HFF-Myc (cell line): Measurements from ENCODE around the gene LRIT2.
A peak's percentile ranks its signal among the peaks of the same experiment; 100 is the strongest.

Experiments used
- DNase-seq: peaks from one replicate; pipeline ENCODE4 v3.0.0-alpha.2; 2011; ENCODE audit warnings: low read depth; ENCODE audit errors: extremely low read depth
- H3K4me3 ChIP-seq: replicated peaks from 2 replicates; pipeline ENCODE4 v1.5.1; 2011; ENCODE audit warnings: low read depth, mild to moderate bottlenecking, control low read depth, low read length
- CTCF ChIP-seq: IDR thresholded peaks from 2 replicates; pipeline ENCODE4 v1.5.1; 2012; ENCODE audit warnings: mild to moderate bottlenecking, low read depth, low read length, control low read depth; ENCODE audit errors: missing control alignments

LRIT2 gene

GRCh38 chr10:84208023-84208422, 17.3 kb downstream of the LRIT2 start:
- DNase-seq = no peak
- no peak for TF ChIP-seq CTCF

DNA sequence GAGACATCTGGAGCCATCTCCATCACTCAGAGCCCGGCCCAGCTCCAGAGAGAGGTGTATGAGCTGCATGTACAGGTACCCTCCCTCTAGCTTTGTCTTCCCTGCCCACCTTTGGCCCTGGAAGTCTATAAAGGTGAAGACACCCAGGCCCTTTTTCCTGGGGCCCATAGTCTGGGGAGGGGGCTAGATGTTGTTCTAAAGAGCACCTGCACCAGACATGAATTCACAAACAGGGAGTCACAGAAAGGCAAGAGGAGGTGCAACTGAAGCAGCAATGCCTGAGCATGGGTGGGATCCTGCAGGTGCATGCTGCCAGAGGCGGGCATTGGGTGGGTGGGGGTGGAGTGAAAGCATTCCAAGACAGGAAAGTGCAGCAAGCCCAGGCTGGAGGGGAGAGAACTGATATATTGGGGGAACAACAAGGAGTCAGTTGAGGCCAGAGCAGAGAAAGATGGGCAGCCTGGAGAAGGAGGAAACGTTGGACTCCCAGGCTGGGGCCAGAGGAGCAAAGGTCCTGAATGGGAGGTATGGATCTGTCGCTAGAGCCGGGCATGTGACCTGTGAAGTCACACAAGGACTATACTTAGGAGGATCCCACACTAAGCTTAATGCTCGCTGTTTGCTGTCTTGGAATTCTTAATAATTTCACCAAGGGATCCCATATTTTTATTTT, 19.4 kb downstream of the LRIT2 start:
- no peak overlapping the region for H3K4me3 ChIP-seq
- no peak for DNase-seq
- TF ChIP-seq CTCF = no peak

More at GRCh38 chr10:84208023-84208422, 17.3 kb downstream of the LRIT2 start:
- H3K4me3 ChIP-seq = no peak overlapping the region

- no peak overlapping the region for H3K4me3 ChIP-seq
- DNase-seq = peak; percentile 15
- TF ChIP-seq CTCF = peak; percentile 88
Observed at GRCh38 chr10:84205049-84205852, 20.1 kb downstream of the LRIT2 start.

- no peak for DNase-seq
- TF ChIP-seq CTCF = no peak
- H3K4me3 ChIP-seq = no peak overlapping the region
Observed at GRCh38 chr10:84204610-84205009, 20.7 kb downstream of the LRIT2 start.

DNA sequence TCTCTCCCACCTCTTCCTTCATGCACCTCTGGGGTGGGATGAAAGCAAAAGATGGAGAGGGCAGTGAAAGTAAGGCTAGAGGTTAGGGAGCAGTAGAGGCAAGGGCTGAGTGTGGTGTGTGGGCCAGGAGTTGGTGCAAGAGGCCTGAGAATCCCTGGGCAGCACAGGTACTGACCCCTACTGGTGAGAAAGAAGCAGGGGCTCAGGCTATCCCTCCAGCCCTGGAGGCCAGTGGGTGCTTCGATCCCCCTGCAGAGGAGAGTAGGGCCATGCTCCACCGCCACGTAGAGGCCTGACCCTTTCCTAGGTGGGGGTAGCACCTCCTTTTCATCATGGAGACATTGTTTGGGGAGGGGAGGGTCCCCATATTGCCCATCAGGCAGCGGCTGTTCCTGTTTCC, 21.2 kb downstream of the LRIT2 start:
- no peak for DNase-seq

GRCh38 chr10:84202349-84202748, 23.0 kb downstream of the LRIT2 start:
- no peak overlapping the region for H3K4me3 ChIP-seq
- no peak for DNase-seq
- TF ChIP-seq CTCF = no peak

More for the DNA sequence above, 21.2 kb downstream of the LRIT2 start:
- H3K4me3 ChIP-seq = no peak overlapping the region
- TF ChIP-seq CTCF = peak; percentile 44
